NCI-H748 (cell line): Measurements from ENCODE around the gene GARIN3.
A peak's percentile ranks its signal among the peaks of the same experiment; 100 is the strongest.

Experiments
- DNase-seq: peaks from one replicate; lab custom pipeline; 2025; ENCODE audit not compliant: unreplicated experiment; lab: John Stamatoyannopoulos, UW

The GARIN3 gene

DNA sequence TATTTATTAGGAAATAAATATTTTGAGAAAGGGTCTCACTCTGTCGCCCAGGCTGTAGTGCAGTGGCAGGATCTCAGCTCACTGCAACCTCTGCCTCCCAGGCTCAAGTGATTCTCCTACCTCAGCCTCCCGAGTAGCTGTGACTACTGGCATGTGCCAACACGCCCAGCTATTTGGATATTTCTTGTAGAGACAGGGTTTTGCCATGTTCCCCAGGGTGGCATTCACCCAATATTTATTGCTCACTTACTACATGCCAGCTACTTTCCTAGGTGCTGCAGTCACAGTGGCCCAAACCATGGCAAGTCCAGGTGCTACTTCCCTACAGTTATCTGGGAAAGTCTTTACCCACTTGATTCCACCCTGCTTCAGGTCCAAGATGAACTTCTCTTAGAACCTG is 15.1 kb downstream of the GARIN3 start:
- DNase-seq, result no peak

DNA sequence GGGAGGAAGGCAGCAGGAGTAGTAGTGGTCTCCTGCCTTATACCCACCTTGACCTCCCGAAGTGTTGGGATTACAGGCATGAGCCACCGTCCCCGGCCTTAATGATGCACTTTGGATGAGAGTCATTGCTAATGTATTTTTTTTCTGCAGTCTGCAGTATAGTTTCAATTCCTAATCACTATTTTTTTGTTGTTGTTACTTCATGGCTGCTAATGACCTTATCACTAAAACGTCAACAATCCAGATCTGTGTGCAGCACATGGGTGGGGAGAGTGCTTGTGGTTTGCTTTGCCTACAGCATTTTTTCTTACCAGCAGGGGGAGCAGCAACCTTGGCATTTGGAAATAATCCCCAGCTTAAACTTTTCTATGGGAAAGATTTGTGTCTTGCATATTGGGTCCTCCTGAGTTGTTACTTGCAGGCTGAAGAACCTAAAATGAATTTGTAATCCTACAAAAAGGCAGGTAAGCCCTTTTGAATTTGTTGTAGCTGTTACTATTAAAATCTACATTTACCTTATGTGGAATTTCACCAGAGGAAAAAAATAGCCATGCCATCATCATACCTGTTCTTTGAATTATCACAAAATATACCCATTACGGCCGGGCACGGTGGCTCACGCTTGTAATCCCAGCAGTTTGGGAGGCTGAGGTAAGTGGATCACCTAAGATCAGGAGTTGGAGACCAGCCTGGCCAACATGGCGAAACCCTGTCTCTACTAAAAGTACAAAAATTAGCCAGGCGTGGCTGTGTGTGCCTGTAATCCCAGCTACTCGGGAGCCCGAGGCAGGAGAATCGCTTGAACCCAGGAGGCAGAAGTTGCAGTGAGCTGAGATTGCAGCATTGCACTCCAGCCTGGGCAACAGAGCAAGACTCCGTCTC is 17.1 kb downstream of the GARIN3 start:
- peak; percentile 71 for DNase-seq

DNA sequence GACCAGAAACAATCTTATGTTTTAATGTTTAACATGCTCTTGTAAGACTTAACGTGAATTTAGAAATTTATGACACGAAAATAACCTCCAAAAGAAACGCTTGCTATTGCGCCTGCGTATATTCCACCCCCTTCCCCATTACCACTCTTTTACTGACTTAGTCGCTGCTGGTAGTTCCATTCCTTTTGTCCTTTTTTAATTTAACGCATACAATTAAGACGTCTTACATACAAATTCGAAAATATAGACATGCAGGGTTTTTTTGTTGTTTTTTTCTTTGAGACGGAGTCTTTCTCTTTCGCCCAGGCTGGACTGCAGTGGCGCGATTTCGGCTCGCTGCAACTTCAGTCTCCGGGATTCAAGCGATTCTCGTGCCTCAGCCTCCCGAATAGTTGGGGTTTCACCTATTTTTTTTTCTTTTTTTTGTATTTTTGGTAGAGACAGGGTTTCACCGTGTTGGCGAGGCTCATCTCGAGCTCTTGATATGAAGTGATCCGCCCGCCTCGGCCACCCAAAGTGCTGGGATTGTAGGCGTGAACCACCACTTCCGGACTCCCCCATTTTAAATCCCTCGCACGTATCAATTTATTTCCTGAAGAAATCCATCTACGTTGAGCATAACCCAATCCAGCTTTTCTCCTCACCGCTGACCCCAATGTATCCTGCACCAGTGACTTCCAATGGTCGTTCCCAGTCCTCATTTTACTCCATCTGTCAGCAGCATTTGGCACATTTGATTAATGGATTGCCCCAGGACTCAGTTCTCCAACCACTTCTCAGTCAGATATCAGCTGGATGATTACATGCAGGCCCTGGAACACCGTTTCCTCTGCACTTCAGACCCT is 22.7 kb downstream of the GARIN3 start:
- DNase-seq, result peak; percentile 70

DNA sequence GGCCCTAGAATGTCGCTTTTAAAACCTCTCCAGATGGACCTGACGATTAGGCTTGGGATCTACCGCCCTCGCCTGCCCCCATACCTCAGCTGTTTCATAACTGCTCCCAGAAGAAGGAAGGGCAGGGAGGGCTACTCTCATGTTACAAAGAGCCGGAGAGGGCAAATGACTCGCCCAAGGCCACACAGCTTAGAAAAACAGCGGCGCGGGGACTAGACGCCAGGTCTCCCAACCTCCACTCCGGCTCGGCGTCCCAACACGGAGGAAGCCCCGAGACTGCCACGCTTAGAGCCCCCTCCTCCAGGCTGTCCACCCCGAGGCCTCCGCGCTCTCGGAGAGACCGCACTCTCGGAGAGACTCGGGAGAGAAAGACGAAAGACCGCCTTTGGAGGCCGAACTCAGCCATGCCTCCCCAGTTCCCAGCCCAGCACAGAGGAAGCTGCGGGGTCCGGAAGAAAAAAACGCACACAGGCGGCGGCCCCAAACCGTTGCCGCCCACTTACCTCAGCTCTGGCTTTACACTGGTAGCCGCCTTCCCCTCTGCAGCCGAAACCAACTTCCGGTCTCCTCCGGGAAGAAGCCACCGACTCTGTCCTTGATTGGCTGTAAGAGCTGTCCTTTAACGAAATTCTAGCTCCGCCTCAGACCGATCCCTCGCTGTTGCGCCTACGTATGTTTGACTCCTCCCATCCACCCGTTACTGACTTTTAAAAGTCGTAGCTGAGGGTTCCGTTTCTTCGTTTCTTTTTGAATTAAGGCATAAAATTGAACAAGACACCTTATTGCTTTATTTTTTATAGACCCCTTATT is 23.5 kb downstream of the GARIN3 start, which contains the start of gene MED7:
Gene MED7, minus strand, starts transcription at position 549 of the 810 bp plus-strand sequence. CDS start 3,434 bp downstream, outside the sequence.
- DNase-seq, result peak; percentile 99

DNA sequence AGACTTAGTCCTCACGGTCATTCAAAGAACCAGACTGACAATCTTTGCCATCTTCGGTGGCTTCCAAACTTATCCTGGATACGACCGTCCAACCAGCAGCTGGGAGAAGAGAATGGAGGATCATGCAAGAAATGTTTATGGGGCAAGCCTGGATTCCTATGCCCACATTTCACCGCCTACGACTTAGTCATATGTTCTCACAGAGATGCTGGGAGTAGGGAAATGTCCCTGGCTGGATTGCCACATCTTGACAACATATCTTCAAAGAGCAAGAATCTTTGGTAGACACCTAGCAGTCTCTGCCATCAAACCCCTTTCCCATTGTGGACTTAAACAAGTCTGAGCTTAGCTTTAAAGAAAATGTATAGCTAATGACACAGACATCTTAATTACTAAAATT is 28.4 kb downstream of the GARIN3 start:
- DNase-seq, result no peak

DNA sequence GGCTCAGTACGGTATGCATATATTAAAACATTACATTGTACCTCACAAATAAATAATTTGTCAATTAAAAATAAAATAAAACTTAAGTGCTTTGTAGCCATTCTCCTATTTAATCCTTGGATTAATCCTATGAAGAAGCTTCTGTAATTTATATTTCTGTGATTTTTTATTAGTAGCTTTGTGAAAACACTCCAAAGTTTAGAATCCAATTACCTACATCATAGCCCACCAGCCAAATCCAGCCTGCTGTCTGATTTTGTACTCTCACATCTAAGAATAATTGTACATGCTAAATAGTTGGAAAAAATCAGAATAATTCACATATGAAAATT is 33.8 kb downstream of the GARIN3 start:
- no peak for DNase-seq

DNA sequence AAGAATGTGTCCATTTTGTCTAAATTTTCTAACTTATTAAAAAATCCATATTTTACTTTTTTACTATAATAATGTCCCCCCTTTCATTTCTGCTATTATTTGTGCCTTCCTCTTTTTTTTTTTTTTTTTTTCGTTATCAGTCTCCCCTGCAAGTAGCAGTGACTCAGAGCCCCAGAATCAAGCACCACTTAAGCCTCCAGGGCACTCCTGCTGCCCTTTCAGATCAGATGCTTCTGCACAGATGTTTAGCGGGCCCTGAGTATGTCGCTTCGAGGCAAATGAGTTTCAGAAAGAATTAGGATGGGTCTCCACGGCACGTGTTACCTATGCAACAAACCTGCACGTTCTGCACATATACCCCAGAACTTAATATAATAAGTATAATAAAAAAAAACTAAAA is 35.1 kb downstream of the GARIN3 start:
- peak; percentile 2 for DNase-seq

DNA sequence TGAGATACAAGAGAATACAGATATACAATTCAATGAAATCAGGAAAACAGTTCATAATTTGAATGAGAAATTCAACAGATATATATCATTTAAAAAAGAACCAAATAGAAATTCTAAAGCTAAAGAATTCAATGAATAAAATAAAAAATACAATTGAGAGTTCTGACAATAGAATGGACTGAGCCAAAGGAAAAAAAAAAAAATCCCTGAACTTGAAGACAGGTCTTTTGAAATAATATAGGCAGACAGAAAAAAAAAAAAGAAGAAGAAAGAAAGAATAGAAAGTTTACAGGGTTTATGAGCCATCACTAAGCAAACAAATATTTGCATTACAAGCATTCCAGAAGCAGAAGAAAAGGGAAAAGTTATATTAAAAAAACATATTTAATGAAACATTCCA is 44.4 kb downstream of the GARIN3 start:
- DNase-seq, result no peak

DNA sequence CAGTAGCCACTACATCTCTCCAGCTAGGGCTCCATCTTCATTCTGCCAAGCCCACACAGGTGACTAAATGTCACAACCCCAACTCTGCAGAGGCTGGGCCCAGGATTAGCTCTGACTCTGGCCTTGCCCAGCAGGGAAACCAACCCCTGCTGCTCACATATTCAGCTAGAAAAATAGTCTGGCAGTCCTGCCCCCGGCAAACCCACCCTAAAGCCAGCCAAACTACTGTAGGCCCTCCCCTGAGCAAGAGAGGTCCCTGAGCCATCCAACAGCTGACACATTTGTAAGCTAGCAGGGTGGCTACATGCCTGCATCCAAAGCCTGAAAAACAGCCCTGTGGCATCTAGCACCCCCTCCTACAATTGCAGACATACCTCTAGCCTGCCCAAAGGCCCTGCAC is 46.0 kb downstream of the GARIN3 start:
- DNase-seq, result no peak

DNA sequence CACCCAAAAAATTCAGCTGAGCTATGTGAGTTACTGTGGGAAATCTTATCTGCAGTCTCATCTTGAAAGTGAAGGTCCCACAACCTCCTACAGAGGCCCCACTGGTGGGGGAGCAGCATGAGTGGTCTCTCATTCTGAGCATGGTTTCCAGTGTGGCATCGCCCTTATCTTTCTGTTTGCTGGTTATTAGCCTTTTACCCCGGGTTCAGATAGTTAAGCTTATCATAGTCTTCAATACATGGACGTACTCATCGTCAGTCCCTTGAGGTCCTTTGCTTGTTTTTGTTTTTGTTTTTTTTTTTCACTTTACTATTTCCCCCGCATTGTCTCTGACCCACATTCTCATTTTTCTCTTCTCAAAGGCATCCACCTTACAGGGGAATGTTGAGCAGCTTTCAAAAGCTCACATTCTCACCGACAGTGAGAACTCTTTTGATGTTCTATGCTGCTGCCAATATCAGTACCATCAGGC is 49.5 kb downstream of the GARIN3 start:
- DNase-seq, result no peak

DNA sequence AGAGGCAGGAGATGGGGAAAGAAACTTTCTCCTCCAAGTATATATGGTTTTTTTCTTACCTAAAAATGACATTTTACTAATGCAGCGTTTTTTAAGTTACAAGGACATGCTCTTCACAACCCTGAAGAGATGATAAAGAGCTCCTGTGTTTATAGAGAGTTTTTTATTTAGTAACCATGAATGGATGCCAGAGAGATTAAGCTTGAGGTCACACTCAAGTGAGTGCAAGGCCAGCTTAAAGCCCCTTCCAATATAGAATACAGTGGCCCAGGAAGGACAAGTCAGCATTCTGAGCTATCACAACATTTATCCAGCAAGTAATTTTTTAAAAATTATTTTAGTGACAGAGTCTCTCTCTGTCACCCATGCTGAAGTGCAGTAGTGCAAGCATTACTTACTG is 50.6 kb downstream of the GARIN3 start:
- DNase-seq, result no peak

DNA sequence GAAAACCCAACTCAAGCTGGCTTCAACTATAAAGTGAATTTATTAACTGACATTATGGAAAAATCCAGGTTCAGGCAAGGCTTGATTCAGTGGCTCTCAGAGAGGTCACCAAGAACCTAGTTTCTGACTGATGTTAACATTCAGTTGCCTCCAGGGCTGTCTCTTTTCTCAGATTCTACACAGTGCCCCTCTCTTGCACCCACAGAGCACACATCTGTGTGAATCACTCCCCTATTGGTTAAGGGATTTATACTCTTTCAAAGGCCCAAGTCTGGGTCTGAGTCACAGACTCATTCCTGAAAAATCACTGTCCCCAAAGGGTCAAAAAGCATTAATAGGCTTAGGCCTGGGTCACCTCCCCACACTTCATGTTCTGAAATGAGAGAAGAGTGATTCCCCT is 51.1 kb downstream of the GARIN3 start:
- DNase-seq, result no peak

DNA sequence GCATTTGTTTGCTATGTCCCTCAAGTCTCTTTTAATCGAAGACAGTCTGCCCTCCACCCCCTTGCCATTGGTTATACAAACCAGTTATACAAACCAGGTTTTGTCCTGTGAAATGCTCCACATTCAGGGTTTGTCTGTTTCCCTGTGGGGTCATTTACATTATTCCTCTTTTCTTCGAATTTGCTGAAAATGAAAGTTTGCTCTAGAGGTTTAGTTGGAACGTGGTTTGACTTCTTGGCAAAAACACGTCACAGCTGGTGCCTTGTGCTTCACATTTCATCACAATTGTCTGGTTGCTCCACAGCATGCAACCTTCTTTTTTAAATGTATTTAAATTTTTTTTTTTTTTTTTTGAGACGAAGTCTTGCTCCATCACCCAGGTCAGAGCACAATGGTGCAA is 53.1 kb downstream of the GARIN3 start:
- DNase-seq, result no peak
